Measurements from ENCODE around the gene CAMSAP3. TPM values are rescaled to one million over a fixed set of nuclear protein-coding genes. Genes with fewer than 3 reads are reported as not detected.

The CAMSAP3 gene
- total and polyA plus RNA-seq, 2 donors (not counting 1 experiment from before 2014, with no cell fraction given) = 1.0 to 1.3 TPM

- Histone ChIP-seq H3K27ac (ENCODE audit: low read length in 2 of 2) (no peak overlapping the region), H3K9ac (ENCODE audit: low read length) (no peak overlapping the region), H4K20me1 (ENCODE audit: control insufficient read depth, insufficient read depth, low read length, poor library complexity, severe bottlenecking) (no peaks in the 10 kb centered on the region), H3K4me1 (ENCODE audit: control insufficient read depth in 2 of 2, insufficient read depth in 2 of 2, low read length in 2 of 2) (no peaks in the 10 kb centered on the region), H3K27me3 (replicated peaks in 1 of 4; ENCODE audit: control extremely low read depth in 1 of 4, control insufficient read depth in 3 of 4, insufficient read depth in 4 of 4, low read length in 3 of 4) (no peaks in the 10 kb centered on the region), H3K4me3 (ENCODE audit: control extremely low read depth in 1 of 5, extremely low read depth in 1 of 5, insufficient read depth in 1 of 5, low read depth in 2 of 5, low read length in 4 of 5) (no peak overlapping the region), H3K79me2 (ENCODE audit: control insufficient read depth, insufficient read depth, low read length) (no peaks in the 10 kb centered on the region), H2AFZ (ENCODE audit: insufficient read depth, low read depth, low read length, poor library complexity, severe bottlenecking) (no peak overlapping the region), H3K9me3 (ENCODE audit: control extremely low read depth in 1 of 3, control insufficient read depth in 2 of 3, insufficient read depth in 1 of 3, low read length in 2 of 3) (peaks cover 0 to 6% (median 0%) of the 10 kb centered on the region in 3 donors), H3K4me2 (replicated peaks; ENCODE audit: low read depth, low read length, poor library complexity, severe bottlenecking) (no peak overlapping the region), H3K36me3 (replicated peaks in 1 of 2; ENCODE audit: control extremely low read depth in 1 of 2, control insufficient read depth in 1 of 2, extremely low read depth in 1 of 2, insufficient read depth in 2 of 2, low read length in 1 of 2) (peaks cover 2 to 37% of the 10 kb centered on the region in 2 experiments)
- Mint-ChIP-seq H3K27ac (no peak overlapping the region), H3K4me1 (no peaks in the 10 kb centered on the region), H3K27me3 (no peaks in the 10 kb centered on the region), H3K4me3 (no peak overlapping the region), H3K9me3 (ENCODE audit: insufficient read depth) (no peaks in the 10 kb centered on the region)
- ChIA-PET CTCF (no interaction called here), POLR2A (no interaction called here)
- 97% methylated on average over 27 of the region's 28 CpGs for WGBS (ENCODE audit: insufficient coverage)
- TF ChIP-seq CTCF (IDR thresholded peaks at IDR 0.05) = no peak
- no peak for TF ChIP-seq EZH2 (IDR thresholded peaks at IDR 0.05; ENCODE audit: borderline replicate concordance, insufficient read depth, low read depth, low read length, poor library complexity, severe bottlenecking)
- DNase-seq (no peak), ATAC-seq (ENCODE audit: low read depth) (no peak)
- intact Hi-C loops (cut with micrococcal nuclease) = no loop called here
Observed at GRCh38 chr19:7617735-7618134, 22.1 kb downstream of the CAMSAP3 start.

- WGBS (ENCODE audit: insufficient coverage) = 98% methylated on average over 4 of the region's 4 CpGs
- ATAC-seq (ENCODE audit: low read depth) = no peak
Observed at GRCh38 chr19:7618348-7618747, 22.7 kb downstream of the CAMSAP3 start.

More at GRCh38 chr19:7618348-7618747, 22.7 kb downstream of the CAMSAP3 start:
- H3K79me2 ChIP-seq (ENCODE audit: control insufficient read depth, insufficient read depth, low read length) = no peaks in the 10 kb centered on the region
- POLR2A ChIA-PET = no interaction called here
- Mint-ChIP-seq H3K4me1 (no peaks in the 10 kb centered on the region), H3K9me3 (ENCODE audit: insufficient read depth) (no peaks in the 10 kb centered on the region), H3K4me3 (no peak overlapping the region), H3K27me3 (no peaks in the 10 kb centered on the region), H3K27ac (no peak overlapping the region)
- intact Hi-C loops (cut with micrococcal nuclease) = no loop called here
- no peak overlapping the region for H2AFZ ChIP-seq (ENCODE audit: insufficient read depth, low read depth, low read length, poor library complexity, severe bottlenecking)
- no peak for DNase-seq
- peaks cover 0 to 6% (median 0%) of the 10 kb centered on the region in 3 donors for H3K9me3 ChIP-seq (ENCODE audit: control extremely low read depth in 1 of 3, control insufficient read depth in 2 of 3, insufficient read depth in 1 of 3, low read length in 2 of 3)
- H4K20me1 ChIP-seq (ENCODE audit: control insufficient read depth, insufficient read depth, low read length, poor library complexity, severe bottlenecking) = no peaks in the 10 kb centered on the region
- CTCF ChIA-PET = no interaction called here
- H3K4me3 ChIP-seq (ENCODE audit: control extremely low read depth in 1 of 5, extremely low read depth in 1 of 5, insufficient read depth in 1 of 5, low read depth in 2 of 5, low read length in 4 of 5) = no peak overlapping the region
- peaks cover 5 to 43% of the 10 kb centered on the region in 2 experiments for H3K36me3 ChIP-seq (replicated peaks in 1 of 2; ENCODE audit: control extremely low read depth in 1 of 2, control insufficient read depth in 1 of 2, extremely low read depth in 1 of 2, insufficient read depth in 2 of 2, low read length in 1 of 2)
- no peak overlapping the region for H3K4me2 ChIP-seq (replicated peaks; ENCODE audit: low read depth, low read length, poor library complexity, severe bottlenecking)
- no peaks in the 10 kb centered on the region for H3K27me3 ChIP-seq (replicated peaks in 1 of 4; ENCODE audit: control extremely low read depth in 1 of 4, control insufficient read depth in 3 of 4, insufficient read depth in 4 of 4, low read length in 3 of 4)
- no peak overlapping the region for H3K27ac ChIP-seq (ENCODE audit: low read length in 2 of 2)
- no peak overlapping the region for H3K9ac ChIP-seq (ENCODE audit: low read length)
- TF ChIP-seq CTCF (IDR thresholded peaks at IDR 0.05) (no peak), EZH2 (IDR thresholded peaks at IDR 0.05; ENCODE audit: borderline replicate concordance, insufficient read depth, low read depth, low read length, poor library complexity, severe bottlenecking) (no peak)
- H3K4me1 ChIP-seq (ENCODE audit: control insufficient read depth in 2 of 2, insufficient read depth in 2 of 2, low read length in 2 of 2) = no peaks in the 10 kb centered on the region

All from B cell (primary cell).